Heart left ventricle (tissue), 13 donors: ENCODE results near the gene ALDOC.

Experiments
- CTCF ChIP-seq, 12 donors: fragments of 200-600 bp; sonication (generic) in 4 of 12; IDR thresholded peaks; one replicate each; pipeline versions ENCODE4 v1.5.0 to v1.8.0; 2018 to 2022; ENCODE audit warnings: antibody characterized with exemption in 12 of 12, mild to moderate bottlenecking in 5 of 12
- POLR2A ChIP-seq, 2 donors: fragments of 450-650 bp; IDR thresholded peaks; one replicate each; pipeline ENCODE4 v1.6.1; 2017; ENCODE audit warnings: antibody characterized with exemption in 2 of 2, mild to moderate bottlenecking in 2 of 2, moderate library complexity in 2 of 2
- donor health status: ischemic (EF 13 %, LVEDD 7.1; RV severe dilation, severe dysfunction).
- donor health status: DM: no; HTN: yes; CAD: no.
- donor health status: DM: no; HTN: no; CAD: no.
- donor health status: ischemic (EF 25% LVEDD 6.9; RV normal size, moderate dysfunction).
- donor health status: ischemic (EF 25% LVEDD 5.7; RV mildly dilated, moderate dysfunction).
- donor health status: ischemic (EF 35%, LVEDD 5.7; RV mildly dilated, moderate dysfunction).
- donor health status: nonischemic (EF 11% LVEDD 7.7; RV severe dilation, severe dysfunction).
- donor health status: DM: yes; HTN: yes; CAD: no.
- donor health status: PGD.
- donor health status: ischemic (EF 29% LVEDD 5.4; RV normal size, mild dysfunction).
- donor health status: nonischemic (EF 23%, LVEDD 6.1; RV moderate dilation, normal function).

- TF ChIP-seq CTCF (IDR thresholded peaks at IDR 0.05) (no peak), POLR2A (IDR thresholded peaks at IDR 0.05) (no peak)
Observed at GRCh38 chr17:28553000-28553505, 23.6 kb downstream of the ALDOC start.
